Measurements from ENCODE around the gene STXBP6.

Gene STXBP6

DNA sequence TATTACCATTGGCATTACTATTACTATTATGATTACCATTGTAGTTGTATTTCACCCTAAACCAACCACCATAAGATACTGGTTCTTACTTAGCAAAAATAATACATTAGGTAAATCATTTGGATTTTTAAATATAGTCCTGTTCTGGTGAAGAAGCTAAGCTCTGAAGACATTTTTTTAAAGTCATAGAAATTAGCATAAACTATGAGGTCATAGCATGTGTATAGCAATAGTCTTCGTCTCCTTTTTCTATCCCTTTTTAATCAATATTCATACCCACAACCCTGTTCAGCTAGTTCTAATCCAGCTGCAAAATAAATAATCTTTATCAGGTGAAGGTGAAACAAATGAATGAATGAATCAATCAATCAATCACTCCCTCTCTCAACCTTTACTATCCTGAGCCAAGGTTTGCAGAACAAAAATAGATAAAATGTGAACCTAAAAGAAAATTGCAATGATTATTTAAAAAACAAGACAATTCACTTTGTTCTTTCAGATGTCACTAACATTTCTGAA is 134.5 kb downstream of the STXBP6 start:
- Histone ChIP-seq H3F3A (ENCODE audit: control insufficient read depth, insufficient read depth) (no peaks in the 10 kb centered on the region), H3K79me2 (ENCODE audit: control insufficient read depth, low read length) (no peaks in the 10 kb centered on the region), H3K4me1 (ENCODE audit: control insufficient read depth, low read length) (no peaks in the 10 kb centered on the region), H3K36me3 (ENCODE audit: control insufficient read depth, low read length) (no peaks in the 10 kb centered on the region), H3K4me3 (ENCODE audit: low read length) (no peak overlapping the region), H3K4me2 (ENCODE audit: low read length) (no peak overlapping the region), H4K20me1 (ENCODE audit: control insufficient read depth, insufficient read depth, low read depth, low read length) (no peaks in the 10 kb centered on the region), H3K9me2 (replicated peaks; ENCODE audit: control insufficient read depth, low read length) (no peaks in the 10 kb centered on the region), H3K27me3 (ENCODE audit: control insufficient read depth, low read length) (no peaks in the 10 kb centered on the region), H3K27ac (ENCODE audit: low read depth, low read length) (no peak overlapping the region), H3K9me3 (ENCODE audit: control insufficient read depth, insufficient read depth, low read length) (no peaks in the 10 kb centered on the region)
- TF ChIP-seq, protein P1, sequence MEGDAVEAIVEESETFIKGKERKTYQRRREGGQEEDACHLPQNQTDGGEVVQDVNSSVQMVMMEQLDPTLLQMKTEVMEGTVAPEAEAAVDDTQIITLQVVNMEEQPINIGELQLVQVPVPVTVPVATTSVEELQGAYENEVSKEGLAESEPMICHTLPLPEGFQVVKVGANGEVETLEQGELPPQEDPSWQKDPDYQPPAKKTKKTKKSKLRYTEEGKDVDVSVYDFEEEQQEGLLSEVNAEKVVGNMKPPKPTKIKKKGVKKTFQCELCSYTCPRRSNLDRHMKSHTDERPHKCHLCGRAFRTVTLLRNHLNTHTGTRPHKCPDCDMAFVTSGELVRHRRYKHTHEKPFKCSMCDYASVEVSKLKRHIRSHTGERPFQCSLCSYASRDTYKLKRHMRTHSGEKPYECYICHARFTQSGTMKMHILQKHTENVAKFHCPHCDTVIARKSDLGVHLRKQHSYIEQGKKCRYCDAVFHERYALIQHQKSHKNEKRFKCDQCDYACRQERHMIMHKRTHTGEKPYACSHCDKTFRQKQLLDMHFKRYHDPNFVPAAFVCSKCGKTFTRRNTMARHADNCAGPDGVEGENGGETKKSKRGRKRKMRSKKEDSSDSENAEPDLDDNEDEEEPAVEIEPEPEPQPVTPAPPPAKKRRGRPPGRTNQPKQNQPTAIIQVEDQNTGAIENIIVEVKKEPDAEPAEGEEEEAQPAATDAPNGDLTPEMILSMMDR (IDR thresholded peaks at IDR 0.05; ENCODE audit: low read depth, low read length, poor library complexity, severe bottlenecking), result no peak
- no peak for TF ChIP-seq EZH2phosphoT487 (IDR thresholded peaks at IDR 0.05; ENCODE audit: borderline replicate concordance, low read length)

DNA sequence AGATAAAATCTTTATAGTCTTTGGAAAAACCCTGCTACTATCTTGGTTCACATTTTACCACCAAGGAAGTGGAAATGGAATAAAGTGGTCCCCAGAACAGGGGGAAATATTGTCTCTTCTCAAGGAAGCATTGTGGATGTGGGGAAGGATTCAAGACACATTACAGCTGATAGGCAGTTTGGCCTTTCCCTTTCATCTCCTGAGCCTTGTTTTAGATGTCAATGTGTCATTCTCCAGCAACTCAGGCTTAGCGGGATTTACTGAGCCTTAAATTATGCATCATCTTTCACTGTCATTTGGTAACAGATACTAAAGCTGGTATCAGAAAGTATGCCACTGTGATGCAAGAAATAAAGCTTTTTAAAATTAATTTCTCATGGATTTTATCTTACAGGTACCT is 136.2 kb downstream of the STXBP6 start:
- no peaks in the 10 kb centered on the region for H3F3A ChIP-seq (ENCODE audit: control insufficient read depth, insufficient read depth)

DNA sequence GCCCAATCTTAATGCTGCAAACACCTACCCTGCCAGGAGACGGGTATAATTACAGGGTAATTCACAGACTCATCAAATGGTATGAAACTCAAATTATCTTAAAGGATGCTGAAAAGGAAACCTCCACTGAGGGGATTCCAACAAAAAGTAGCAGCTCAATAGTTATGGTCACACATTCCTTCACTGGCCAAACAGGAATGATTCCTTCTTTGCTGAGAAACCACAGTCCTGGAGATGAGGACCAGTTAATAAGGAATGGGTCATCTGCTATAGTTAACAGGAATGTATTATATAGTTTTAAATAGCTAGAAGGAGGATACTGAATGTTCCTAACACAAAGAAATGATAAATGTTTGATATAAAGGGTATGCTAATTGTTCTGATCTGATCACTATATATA is 136.9 kb downstream of the STXBP6 start:
- Histone ChIP-seq H3K27ac (ENCODE audit: low read depth, low read length) (no peak overlapping the region), H3F3A (ENCODE audit: control insufficient read depth, insufficient read depth) (no peaks in the 10 kb centered on the region), H3K4me3 (ENCODE audit: low read length) (no peak overlapping the region), H3K4me2 (ENCODE audit: low read length) (no peak overlapping the region), H4K20me1 (ENCODE audit: control insufficient read depth, insufficient read depth, low read depth, low read length) (no peaks in the 10 kb centered on the region), H3K27me3 (ENCODE audit: control insufficient read depth, low read length) (no peaks in the 10 kb centered on the region), H3K36me3 (ENCODE audit: control insufficient read depth, low read length) (no peaks in the 10 kb centered on the region), H3K4me1 (ENCODE audit: control insufficient read depth, low read length) (no peaks in the 10 kb centered on the region), H3K9me3 (ENCODE audit: control insufficient read depth, insufficient read depth, low read length) (no peaks in the 10 kb centered on the region), H3K9me2 (replicated peaks; ENCODE audit: control insufficient read depth, low read length) (no peaks in the 10 kb centered on the region), H3K79me2 (ENCODE audit: control insufficient read depth, low read length) (no peaks in the 10 kb centered on the region)
- TF ChIP-seq EZH2phosphoT487 (IDR thresholded peaks at IDR 0.05; ENCODE audit: borderline replicate concordance, low read length), result no peak
- TF ChIP-seq, protein P1 (IDR thresholded peaks at IDR 0.05; ENCODE audit: low read depth, low read length, poor library complexity, severe bottlenecking), result no peak

More for the DNA sequence above, 136.2 kb downstream of the STXBP6 start:
- no peak overlapping the region for H3K4me3 ChIP-seq (ENCODE audit: low read length)
- no peak overlapping the region for H3K27ac ChIP-seq (ENCODE audit: low read depth, low read length)
- H3K27me3 ChIP-seq (ENCODE audit: control insufficient read depth, low read length), result no peaks in the 10 kb centered on the region
- TF ChIP-seq, protein P1 (IDR thresholded peaks at IDR 0.05; ENCODE audit: low read depth, low read length, poor library complexity, severe bottlenecking), result no peak
- TF ChIP-seq EZH2phosphoT487 (IDR thresholded peaks at IDR 0.05; ENCODE audit: borderline replicate concordance, low read length), result no peak
- no peaks in the 10 kb centered on the region for H3K4me1 ChIP-seq (ENCODE audit: control insufficient read depth, low read length)
- H3K4me2 ChIP-seq (ENCODE audit: low read length), result no peak overlapping the region
- H3K79me2 ChIP-seq (ENCODE audit: control insufficient read depth, low read length), result no peaks in the 10 kb centered on the region
- H3K9me3 ChIP-seq (ENCODE audit: control insufficient read depth, insufficient read depth, low read length), result no peaks in the 10 kb centered on the region
- H3K36me3 ChIP-seq (ENCODE audit: control insufficient read depth, low read length), result no peaks in the 10 kb centered on the region
- no peaks in the 10 kb centered on the region for H3K9me2 ChIP-seq (replicated peaks; ENCODE audit: control insufficient read depth, low read length)
- no peaks in the 10 kb centered on the region for H4K20me1 ChIP-seq (ENCODE audit: control insufficient read depth, insufficient read depth, low read depth, low read length)
